SK-N-MC (cell line): Measurements from ENCODE around the gene ORC4.
A peak's percentile ranks its signal among the peaks of the same experiment; 100 is the strongest.

Experiments used
- DNase-seq: peaks from one replicate; pipeline ENCODE4 v3.0.0-alpha.2; 2011; ENCODE audit warnings: low read depth, low spot score
- H3K27ac ChIP-seq: fragments of 200-600 bp; sonication (generic); 2 replicates; pipeline ENCODE4 v1.5.1; 2016; ENCODE audit warnings: mixed run types
- H3K36me3 ChIP-seq: fragments of 200-600 bp; sonication (generic); 2 replicates; pipeline ENCODE4 v1.6.1; 2017; ENCODE audit warnings: antibody characterized with exemption, low read length, mixed read lengths; ENCODE audit not compliant: insufficient read depth
- H3K4me3 ChIP-seq: fragments of 200-600 bp; sonication (generic); 2 replicates; pipeline ENCODE4 v1.5.1; 2016
- H3K9ac ChIP-seq: fragments of 200-600 bp; sonication (generic); 2 replicates; pipeline ENCODE4 v1.8.0; 2017; ENCODE audit warnings: mixed run types, mixed read lengths; ENCODE audit not compliant: insufficient read length
- H3K9me3 ChIP-seq: fragments of 200-600 bp; sonication (generic); 2 replicates; pipeline ENCODE4 v1.6.1; 2017; ENCODE audit warnings: low read depth, mild to moderate bottlenecking, antibody characterized with exemption, low read length, moderate library complexity, mixed read lengths
- EZH2 ChIP-seq: fragments of 200-600 bp; sonication (generic); IDR thresholded peaks from one replicate; pipeline ENCODE4 v1.6.1; 2017; ENCODE audit warnings: antibody characterized with exemption
- FOXP2 ChIP-seq: optimal IDR thresholded peaks from 2 replicates; pipeline ENCODE3; 2011; ENCODE audit warnings: mild to moderate bottlenecking, moderate library complexity; ENCODE audit not compliant: insufficient read depth; ENCODE audit errors: extremely low read length, control extremely low read depth
- POLR2AphosphoS5 ChIP-seq: IDR thresholded peaks from 2 replicates; pipeline ENCODE4 v1.6.1; 2012; ENCODE audit warnings: mild to moderate bottlenecking, low read depth, low read length, borderline replicate concordance

Gene ORC4

DNA sequence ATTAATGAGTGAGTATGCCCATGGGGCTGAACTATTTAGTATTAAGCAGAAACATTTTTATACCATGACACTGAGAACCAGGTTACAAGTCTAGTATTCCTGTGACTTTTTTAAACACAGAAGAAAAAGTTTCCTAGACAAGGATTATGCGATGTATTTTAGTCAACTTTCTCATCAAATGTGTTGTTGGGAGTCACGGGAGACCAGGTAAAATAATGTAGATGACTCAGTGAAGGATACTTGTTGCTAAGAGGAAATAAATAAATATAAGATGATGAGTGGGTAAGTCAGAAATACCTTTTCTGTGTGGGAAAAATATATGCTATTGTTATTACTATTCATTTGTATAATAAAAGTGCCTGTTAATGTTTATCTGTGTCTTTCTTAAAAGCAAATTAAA lies 23.8 kb upstream of the ORC4 start:
- TF ChIP-seq FOXP2 (no peak), POLR2AphosphoS5 (no peak), EZH2 (no peak)
- DNase-seq, result no peak

DNA sequence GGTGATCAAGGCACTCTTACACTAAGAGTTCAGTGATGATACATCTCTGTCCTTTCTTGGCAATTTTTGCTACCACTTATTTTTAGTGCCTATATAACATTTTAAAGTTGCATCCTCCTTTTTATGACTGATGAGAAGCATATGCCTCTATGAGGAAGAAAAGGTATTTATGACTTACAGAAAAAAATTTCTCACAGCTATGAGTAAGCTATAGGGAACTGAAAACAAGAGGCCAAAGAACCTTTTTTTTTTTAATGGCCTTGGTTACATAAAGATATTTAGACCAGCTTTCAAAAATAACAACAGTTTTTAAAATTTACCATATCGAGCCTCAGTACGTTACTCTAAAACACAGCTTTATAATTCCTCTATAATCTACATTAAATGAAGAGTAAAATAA lies 21.7 kb upstream of the ORC4 start:
- TF ChIP-seq POLR2AphosphoS5 (no peak), FOXP2 (no peak), EZH2 (no peak)
- Histone ChIP-seq H3K4me3 (no peak overlapping the region), H3K9me3 (no peaks in the 10 kb centered on the region), H3K36me3 (no peaks in the 10 kb centered on the region), H3K27ac (no peak overlapping the region), H3K9ac (no peak overlapping the region)
- no peak for DNase-seq

More for the DNA sequence above, 23.8 kb upstream of the ORC4 start:
- Histone ChIP-seq H3K36me3 (no peaks in the 10 kb centered on the region), H3K9me3 (no peaks in the 10 kb centered on the region), H3K9ac (no peak overlapping the region), H3K27ac (no peak overlapping the region), H3K4me3 (no peak overlapping the region)

DNA sequence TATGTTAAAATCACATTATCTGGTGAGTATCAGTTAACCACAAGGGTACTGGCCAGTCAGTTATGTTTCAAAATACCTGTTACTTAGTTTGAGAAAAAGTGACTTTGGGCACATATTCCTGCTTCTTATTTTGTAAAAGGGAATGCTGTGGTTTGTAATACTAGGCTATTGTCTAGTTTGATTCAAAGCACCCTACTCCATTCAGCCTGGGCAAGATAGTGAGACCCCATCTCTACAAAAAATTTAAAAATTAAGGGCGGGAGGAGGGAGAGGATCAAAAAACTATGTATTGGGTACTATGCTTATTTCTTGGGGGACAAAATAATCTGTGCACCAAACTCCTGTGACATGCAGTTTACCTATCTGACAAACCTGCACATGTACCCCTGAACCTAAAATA lies 19.2 kb upstream of the ORC4 start:
- Histone ChIP-seq H3K9me3 (no peaks in the 10 kb centered on the region), H3K27ac (no peak overlapping the region), H3K36me3 (no peaks in the 10 kb centered on the region), H3K9ac (no peak overlapping the region), H3K4me3 (no peak overlapping the region)
- TF ChIP-seq POLR2AphosphoS5 (no peak), FOXP2 (no peak), EZH2 (no peak)
- DNase-seq, result no peak

DNA sequence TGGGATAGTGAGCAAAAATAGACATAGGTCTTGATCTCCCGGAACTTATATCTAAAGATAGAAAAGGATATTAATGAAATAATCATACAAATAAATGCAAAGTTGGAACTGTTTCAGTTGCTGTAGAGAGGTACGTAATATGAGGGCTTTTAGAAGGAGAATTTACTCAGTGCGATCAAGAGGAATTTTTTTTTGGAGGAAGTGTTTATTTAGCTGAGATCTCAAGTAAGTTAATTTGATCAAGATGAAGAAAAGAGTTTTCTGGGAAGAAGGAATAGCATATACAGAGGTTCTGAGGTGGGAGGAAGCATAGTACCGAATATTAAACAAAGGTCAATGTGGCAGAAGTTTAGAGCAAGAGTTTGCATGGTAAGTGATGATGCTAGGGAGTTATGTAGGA lies 11.7 kb upstream of the ORC4 start:
- Histone ChIP-seq H3K9ac (no peak overlapping the region), H3K27ac (no peak overlapping the region), H3K9me3 (no peaks in the 10 kb centered on the region), H3K36me3 (no peaks in the 10 kb centered on the region), H3K4me3 (no peak overlapping the region)
- no peak for DNase-seq
- TF ChIP-seq POLR2AphosphoS5 (no peak), EZH2 (no peak), FOXP2 (no peak)

DNA sequence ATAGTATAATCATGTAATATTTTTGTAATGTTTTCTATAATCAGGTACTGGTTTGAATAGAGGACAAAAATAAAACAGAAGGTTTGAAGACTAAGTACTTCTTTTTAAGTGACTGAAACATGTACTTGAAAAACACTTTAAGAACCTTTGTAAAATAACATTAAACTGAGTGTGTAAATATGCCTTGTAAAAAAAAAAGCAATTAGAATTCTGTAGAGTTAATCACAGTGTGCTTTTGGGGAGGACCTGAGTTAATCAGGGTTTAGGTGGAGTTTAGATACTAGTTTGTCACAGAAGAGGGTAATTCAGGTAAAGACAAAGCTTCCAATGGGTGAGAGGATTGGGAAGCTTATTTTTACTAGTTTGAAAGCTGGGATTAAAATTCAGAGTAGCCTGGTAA lies 10.6 kb upstream of the ORC4 start:
- Histone ChIP-seq H3K36me3 (no peaks in the 10 kb centered on the region), H3K9ac (no peak overlapping the region), H3K4me3 (no peak overlapping the region), H3K27ac (no peak overlapping the region), H3K9me3 (no peaks in the 10 kb centered on the region)
- no peak for TF ChIP-seq POLR2AphosphoS5
- TF ChIP-seq EZH2, result no peak
- no peak for TF ChIP-seq FOXP2
- no peak for DNase-seq

DNA sequence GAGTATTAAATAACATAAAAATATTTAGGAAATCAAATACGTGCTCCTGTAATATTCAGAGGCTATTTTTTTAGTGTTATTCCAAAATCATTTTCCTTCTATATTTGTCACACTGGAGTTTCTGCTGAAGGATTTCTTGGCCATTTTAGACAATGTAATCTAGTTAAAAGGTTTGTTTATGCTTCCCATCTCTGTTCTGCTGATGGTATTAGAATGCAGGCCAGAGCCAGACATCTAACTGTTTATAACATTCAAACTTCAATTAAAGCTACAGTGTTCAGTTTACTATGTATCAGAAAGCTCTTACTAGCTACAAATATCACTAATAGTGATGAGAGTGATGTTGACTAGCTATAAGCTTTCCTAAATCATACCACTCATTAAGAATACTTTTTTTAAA lies 8.2 kb upstream of the ORC4 start:
- no peak overlapping the region for H3K4me3 ChIP-seq
- H3K27ac ChIP-seq, result no peak overlapping the region
- H3K9me3 ChIP-seq, result no peaks in the 10 kb centered on the region
- TF ChIP-seq POLR2AphosphoS5 (no peak), FOXP2 (no peak), EZH2 (no peak)
- no peak overlapping the region for H3K9ac ChIP-seq
- peaks cover 10% of the 10 kb centered on the region for H3K36me3 ChIP-seq
- no peak for DNase-seq

DNA sequence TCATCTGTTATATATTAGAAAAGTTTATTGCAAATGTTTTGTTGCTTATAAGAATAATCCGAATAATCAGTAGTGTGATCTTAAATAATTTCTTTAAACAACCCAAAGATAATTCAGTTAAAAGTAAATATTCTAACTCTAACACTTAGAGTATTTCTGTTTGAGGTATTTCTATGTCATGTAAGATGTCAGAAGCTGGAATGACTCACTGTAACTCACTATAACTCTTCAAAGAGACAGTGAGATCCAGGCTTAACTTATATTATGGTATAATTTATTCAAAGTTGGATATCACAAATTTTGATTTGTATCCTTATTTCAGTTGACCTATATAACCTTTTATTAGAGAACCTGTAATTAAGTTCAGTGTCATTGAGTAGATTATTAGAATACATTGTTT lies 7.3 kb upstream of the ORC4 start:
- Histone ChIP-seq H3K36me3 (peaks cover 10% of the 10 kb centered on the region), H3K27ac (no peak overlapping the region), H3K9me3 (no peaks in the 10 kb centered on the region), H3K4me3 (no peak overlapping the region), H3K9ac (no peak overlapping the region)
- DNase-seq, result no peak
- TF ChIP-seq EZH2 (no peak), POLR2AphosphoS5 (no peak), FOXP2 (no peak)

DNA sequence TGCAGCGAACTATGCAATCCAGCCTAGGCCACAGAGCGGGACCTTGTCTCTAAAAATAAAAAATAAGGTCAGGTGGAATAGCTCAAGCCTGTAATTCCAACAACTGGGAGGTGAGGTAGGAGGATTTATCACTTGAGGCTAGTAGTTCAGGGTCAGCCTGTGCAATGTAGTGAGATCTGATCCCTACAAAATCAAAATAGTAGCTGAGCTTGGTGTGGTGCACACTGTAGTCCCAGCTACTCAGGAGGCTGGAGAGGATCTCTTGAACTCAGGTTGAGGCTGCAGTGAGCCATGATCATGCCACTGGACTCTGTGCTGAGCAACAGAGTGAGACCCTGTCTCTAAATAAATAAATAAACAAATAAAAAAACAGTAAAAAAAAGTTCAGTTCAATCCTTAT lies 6.0 kb upstream of the ORC4 start:
- Histone ChIP-seq H3K4me3 (no peak overlapping the region), H3K36me3 (peaks cover 10% of the 10 kb centered on the region), H3K9ac (no peak overlapping the region), H3K9me3 (no peaks in the 10 kb centered on the region), H3K27ac (no peak overlapping the region)
- DNase-seq, result no peak
- TF ChIP-seq POLR2AphosphoS5 (no peak), EZH2 (no peak), FOXP2 (no peak)

DNA sequence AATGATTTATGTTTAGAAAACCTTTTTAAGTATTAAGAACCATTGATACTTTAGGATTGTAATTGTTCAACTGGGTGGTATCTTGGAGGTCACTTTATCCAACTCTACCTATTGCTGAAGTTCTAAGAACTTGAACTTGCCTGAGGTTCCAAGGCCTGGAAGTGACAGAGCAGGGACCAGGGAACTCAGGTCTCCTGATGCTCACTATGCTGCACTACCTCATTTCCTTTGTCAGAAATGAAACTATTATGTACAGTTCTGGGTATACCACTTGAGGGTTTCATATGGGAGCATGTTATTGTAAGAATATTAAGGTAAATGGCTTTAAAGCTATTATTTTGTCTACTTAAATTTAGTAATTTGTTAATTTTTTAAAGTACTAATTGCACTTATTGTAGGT lies 3.3 kb upstream of the ORC4 start:
- Histone ChIP-seq H3K4me3 (peak overlapping the region; percentile 99), H3K36me3 (peaks cover 10% of the 10 kb centered on the region), H3K27ac (no peak overlapping the region), H3K9me3 (no peaks in the 10 kb centered on the region), H3K9ac (peak overlapping the region; percentile 83)
- DNase-seq, result no peak
- TF ChIP-seq POLR2AphosphoS5 (no peak), FOXP2 (no peak), EZH2 (no peak)
